ENCODE data around the gene FAM120B.
A peak's percentile ranks its signal among the peaks of the same experiment; 100 is the strongest.
"Not testable (repeated sequence)": the region's sequence is repeated elsewhere in the genome, so short reads cannot be mapped to it uniquely, and the experiment has no call there.

Gene FAM120B

GRCh38 chr6:170306324-170307079, at the start of gene FAM120B:
Gene FAM120B, plus strand, starts transcription at chr6:170306758. Its CDS starts 10,633 bp downstream, at chr6:170317391.
- DNase-seq: peak; percentile 100

- DNase-seq: peak; percentile 21
Measured at GRCh38 chr6:170257376-170257775, 49.2 kb upstream of the FAM120B start.

- DNase-seq: no peak
Measured at GRCh38 chr6:170258407-170258806, 48.2 kb upstream of the FAM120B start.

GRCh38 chr6:170259278-170259677, 47.3 kb upstream of the FAM120B start:
- no peak for DNase-seq

- peak; percentile 28 for DNase-seq
Measured at GRCh38 chr6:170260686-170261085, 45.9 kb upstream of the FAM120B start.

GRCh38 chr6:170261643-170262488, 44.7 kb upstream of the FAM120B start:
- no peak for DNase-seq

GRCh38 chr6:170262489-170263088, 44.0 kb upstream of the FAM120B start:
- DNase-seq: no peak

- DNase-seq: no peak
Measured at GRCh38 chr6:170263410-170263809, 43.1 kb upstream of the FAM120B start.

- DNase-seq: no peak
Measured at GRCh38 chr6:170264086-170264485, 42.5 kb upstream of the FAM120B start.

- DNase-seq: not testable (repeated sequence)
Measured at GRCh38 chr6:170264644-170265043, 41.9 kb upstream of the FAM120B start.

- peak; percentile 92 for DNase-seq
Measured at GRCh38 chr6:170265655-170266054, 40.9 kb upstream of the FAM120B start.

- peak; percentile 70 for DNase-seq
Measured at GRCh38 chr6:170266061-170266825, 40.3 kb upstream of the FAM120B start.

GRCh38 chr6:170267688-170268087, 38.9 kb upstream of the FAM120B start:
- DNase-seq: no peak

GRCh38 chr6:170268216-170269129, 38.1 kb upstream of the FAM120B start:
- DNase-seq: no peak

GRCh38 chr6:170269151-170269845, 37.3 kb upstream of the FAM120B start:
- peak; percentile 96 for DNase-seq

- peak; percentile 49 for DNase-seq
Measured at GRCh38 chr6:170269846-170270541, 36.6 kb upstream of the FAM120B start.

- no peak for DNase-seq
Measured at GRCh38 chr6:170270984-170271593, 35.5 kb upstream of the FAM120B start.

- no peak for DNase-seq
Measured at GRCh38 chr6:170271771-170272314, 34.7 kb upstream of the FAM120B start.

- no peak for DNase-seq
Measured at GRCh38 chr6:170272341-170273065, 34.1 kb upstream of the FAM120B start.

All from NCI-H774 (cell line).